Measurements from ENCODE around the gene GPRC5D. TPM values are rescaled to one million over a fixed set of nuclear protein-coding genes. Genes with fewer than 3 reads are reported as not detected.

The GPRC5D gene
- total RNA-seq, 1 donor from 2014 or later = not detected

GRCh38 chr12:12999271-12999958 is 47.4 kb upstream of the GPRC5D start:
- peaks cover 17% of the 10 kb centered on the region for H3K4me1 Mint-ChIP-seq (ENCODE audit: unreplicated experiment)
- peaks cover 7% of the 10 kb centered on the region for H3K27me3 Mint-ChIP-seq
- TF ChIP-seq CTCF (conservative IDR thresholded peaks at IDR 0.05) = no peak
- H3K4me3 Mint-ChIP-seq = peak overlapping the region; percentile 96
- no peak for DNase-seq (ENCODE audit: extremely low spot score, unreplicated experiment)
- peak overlapping the region; percentile 92 for H3K27ac Mint-ChIP-seq
- peaks cover 38% of the 10 kb centered on the region for H3K36me3 Mint-ChIP-seq
- H3K9me3 Mint-ChIP-seq = no peaks in the 10 kb centered on the region

DNA sequence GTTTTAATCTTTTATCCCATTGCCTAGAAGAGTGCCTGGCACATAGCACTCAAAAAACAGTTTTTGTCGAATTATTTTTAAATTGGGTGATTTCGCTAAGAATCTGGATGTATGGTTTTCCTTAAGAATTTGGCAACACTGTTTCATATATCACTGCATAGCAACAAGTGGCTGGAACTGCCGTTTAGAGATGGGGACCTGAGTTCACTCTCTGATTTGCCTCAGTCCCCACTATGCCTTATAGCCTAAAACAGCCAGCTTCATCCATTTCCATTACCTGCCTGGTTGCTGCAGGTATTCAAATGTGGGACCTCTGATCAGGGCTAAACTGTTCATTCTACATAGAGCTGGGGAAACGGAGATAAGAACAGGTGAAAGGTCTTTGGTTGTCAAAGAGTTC is 46.3 kb upstream of the GPRC5D start:
- DNase-seq (ENCODE audit: extremely low spot score, unreplicated experiment) = no peak
- H3K36me3 Mint-ChIP-seq = peaks cover 46% of the 10 kb centered on the region
- TF ChIP-seq CTCF (conservative IDR thresholded peaks at IDR 0.05) = no peak
- peaks cover 17% of the 10 kb centered on the region for H3K4me1 Mint-ChIP-seq (ENCODE audit: unreplicated experiment)
- peak overlapping the region; percentile 96 for H3K4me3 Mint-ChIP-seq
- H3K27me3 Mint-ChIP-seq = peaks cover 7% of the 10 kb centered on the region
- H3K9me3 Mint-ChIP-seq = no peaks in the 10 kb centered on the region
- peak overlapping the region; percentile 14 for H3K27ac Mint-ChIP-seq

DNA sequence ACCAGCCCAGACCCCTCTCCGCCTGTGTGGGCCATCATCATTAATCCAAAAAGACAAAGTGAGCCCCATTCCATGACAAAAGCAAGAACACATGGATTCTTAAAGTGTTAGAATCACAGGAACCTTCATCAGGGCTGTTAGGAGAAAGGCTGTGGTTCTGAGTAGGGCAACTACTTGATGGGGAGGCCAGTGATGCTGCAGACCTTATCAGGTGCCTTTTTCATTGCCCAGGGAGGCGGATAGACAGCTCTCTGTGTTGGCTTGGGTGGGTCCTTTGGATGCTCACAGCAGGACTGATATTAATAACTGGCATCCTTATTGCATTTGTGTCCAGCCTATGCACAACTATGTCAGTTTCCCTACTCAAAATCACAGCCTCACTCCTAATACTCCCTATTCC is 45.8 kb upstream of the GPRC5D start:
- peak overlapping the region; percentile 14 for H3K27ac Mint-ChIP-seq

GRCh38 chr12:12997156-12997555 is 45.2 kb upstream of the GPRC5D start:
- no peaks in the 10 kb centered on the region for H3K9me3 Mint-ChIP-seq
- H3K4me1 Mint-ChIP-seq (ENCODE audit: unreplicated experiment) = peaks cover 17% of the 10 kb centered on the region
- TF ChIP-seq CTCF (conservative IDR thresholded peaks at IDR 0.05) = no peak
- H3K27ac Mint-ChIP-seq = no peak overlapping the region
- H3K36me3 Mint-ChIP-seq = peaks cover 42% of the 10 kb centered on the region
- no peak for DNase-seq (ENCODE audit: extremely low spot score, unreplicated experiment)
- H3K27me3 Mint-ChIP-seq = peaks cover 7% of the 10 kb centered on the region
- peak overlapping the region; percentile 96 for H3K4me3 Mint-ChIP-seq

More for the DNA sequence above, 45.8 kb upstream of the GPRC5D start:
- TF ChIP-seq CTCF (conservative IDR thresholded peaks at IDR 0.05) = no peak
- Mint-ChIP-seq H3K4me3 (peak overlapping the region; percentile 96), H3K27me3 (peaks cover 7% of the 10 kb centered on the region), H3K9me3 (no peaks in the 10 kb centered on the region), H3K36me3 (peaks cover 43% of the 10 kb centered on the region), H3K4me1 (ENCODE audit: unreplicated experiment) (peaks cover 17% of the 10 kb centered on the region)
- DNase-seq (ENCODE audit: extremely low spot score, unreplicated experiment) = no peak

DNA sequence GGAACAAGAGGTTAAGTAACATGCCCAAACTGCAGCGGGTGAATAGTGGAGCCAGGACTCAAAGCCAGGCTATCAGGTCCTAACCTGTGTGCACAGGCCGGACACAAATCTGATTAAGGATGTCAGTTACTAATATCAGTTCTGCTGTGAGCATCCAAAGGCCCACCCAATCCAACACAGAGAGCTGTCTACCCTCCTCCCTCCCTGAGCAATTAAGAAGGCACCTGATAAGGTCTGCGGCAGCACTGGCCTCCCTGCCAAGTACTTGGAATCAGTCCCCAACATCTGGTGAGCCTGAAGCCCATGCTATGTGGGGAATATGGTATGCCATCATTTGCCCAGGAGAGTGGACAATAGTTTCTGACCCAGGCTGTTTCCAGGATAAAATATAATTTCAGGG is 44.2 kb upstream of the GPRC5D start:
- Mint-ChIP-seq H3K27me3 (peaks cover 3% of the 10 kb centered on the region), H3K27ac (no peak overlapping the region), H3K4me1 (ENCODE audit: unreplicated experiment) (peaks cover 20% of the 10 kb centered on the region), H3K9me3 (no peaks in the 10 kb centered on the region), H3K4me3 (no peak overlapping the region), H3K36me3 (peaks cover 41% of the 10 kb centered on the region)
- no peak for TF ChIP-seq CTCF (conservative IDR thresholded peaks at IDR 0.05)
- DNase-seq (ENCODE audit: extremely low spot score, unreplicated experiment) = no peak

Measured in type B pancreatic cell (in vitro differentiated cells).